GM19240 (cell line): ENCODE measurements around the gene GIPC1.
A peak's percentile ranks its signal among the peaks of the same experiment; 100 is the strongest.
"Not testable (repeated sequence)": the region's sequence is repeated elsewhere in the genome, so short reads cannot be mapped to it uniquely, and the experiment has no call there.

Experiments
- DNase-seq: peaks from one replicate; pipeline ENCODE4 v3.0.0; 2011; ENCODE audit warnings: low spot score; ENCODE audit not compliant: insufficient read length

The GIPC1 gene

GRCh38 chr19:14472202-14472938 is 23.6 kb downstream of the GIPC1 start:
- peak; percentile 90 for DNase-seq

- no peak for DNase-seq
Measured at GRCh38 chr19:14471436-14472187, 24.3 kb downstream of the GIPC1 start.

- DNase-seq = no peak
Measured at GRCh38 chr19:14470031-14470876, 25.7 kb downstream of the GIPC1 start.

- DNase-seq = no peak
Measured at GRCh38 chr19:14467816-14468215, 28.1 kb downstream of the GIPC1 start.

GRCh38 chr19:14467391-14467790 is 28.5 kb downstream of the GIPC1 start:
- DNase-seq = no peak

GRCh38 chr19:14463747-14464146 is 32.2 kb downstream of the GIPC1 start:
- no peak for DNase-seq

- not testable (repeated sequence) for DNase-seq
Measured at GRCh38 chr19:14462401-14462800, 33.5 kb downstream of the GIPC1 start.

GRCh38 chr19:14460935-14461334 is 35.0 kb downstream of the GIPC1 start:
- no peak for DNase-seq

GRCh38 chr19:14459703-14460102 is 36.2 kb downstream of the GIPC1 start:
- no peak for DNase-seq

GRCh38 chr19:14452303-14452702 is 43.6 kb downstream of the GIPC1 start:
- DNase-seq = not testable (repeated sequence)

- DNase-seq = no peak
Measured at GRCh38 chr19:14450876-14451275, 45.1 kb downstream of the GIPC1 start.

GRCh38 chr19:14450168-14450874 is 45.6 kb downstream of the GIPC1 start:
- DNase-seq = peak; percentile 35

GRCh38 chr19:14449321-14449720 is 46.6 kb downstream of the GIPC1 start:
- no peak for DNase-seq

- DNase-seq = no peak
Measured at GRCh38 chr19:14446336-14447036, 49.4 kb downstream of the GIPC1 start.

- DNase-seq = no peak
Measured at GRCh38 chr19:14443632-14444216, 52.2 kb downstream of the GIPC1 start.

GRCh38 chr19:14442891-14443631 is 52.9 kb downstream of the GIPC1 start:
- no peak for DNase-seq

- no peak for DNase-seq
Measured at GRCh38 chr19:14441041-14441938, 54.6 kb downstream of the GIPC1 start.

- peak; percentile 79 for DNase-seq
Measured at GRCh38 chr19:14440049-14440448, 55.9 kb downstream of the GIPC1 start.
